ENCODE results near the gene ATP6V0D1.
A peak's percentile ranks its signal among the peaks of the same experiment; 100 is the strongest.
"Not testable (repeated sequence)": the region's sequence is repeated elsewhere in the genome, so short reads cannot be mapped to it uniquely, and the experiment has no call there.

ATP6V0D1 gene

DNA sequence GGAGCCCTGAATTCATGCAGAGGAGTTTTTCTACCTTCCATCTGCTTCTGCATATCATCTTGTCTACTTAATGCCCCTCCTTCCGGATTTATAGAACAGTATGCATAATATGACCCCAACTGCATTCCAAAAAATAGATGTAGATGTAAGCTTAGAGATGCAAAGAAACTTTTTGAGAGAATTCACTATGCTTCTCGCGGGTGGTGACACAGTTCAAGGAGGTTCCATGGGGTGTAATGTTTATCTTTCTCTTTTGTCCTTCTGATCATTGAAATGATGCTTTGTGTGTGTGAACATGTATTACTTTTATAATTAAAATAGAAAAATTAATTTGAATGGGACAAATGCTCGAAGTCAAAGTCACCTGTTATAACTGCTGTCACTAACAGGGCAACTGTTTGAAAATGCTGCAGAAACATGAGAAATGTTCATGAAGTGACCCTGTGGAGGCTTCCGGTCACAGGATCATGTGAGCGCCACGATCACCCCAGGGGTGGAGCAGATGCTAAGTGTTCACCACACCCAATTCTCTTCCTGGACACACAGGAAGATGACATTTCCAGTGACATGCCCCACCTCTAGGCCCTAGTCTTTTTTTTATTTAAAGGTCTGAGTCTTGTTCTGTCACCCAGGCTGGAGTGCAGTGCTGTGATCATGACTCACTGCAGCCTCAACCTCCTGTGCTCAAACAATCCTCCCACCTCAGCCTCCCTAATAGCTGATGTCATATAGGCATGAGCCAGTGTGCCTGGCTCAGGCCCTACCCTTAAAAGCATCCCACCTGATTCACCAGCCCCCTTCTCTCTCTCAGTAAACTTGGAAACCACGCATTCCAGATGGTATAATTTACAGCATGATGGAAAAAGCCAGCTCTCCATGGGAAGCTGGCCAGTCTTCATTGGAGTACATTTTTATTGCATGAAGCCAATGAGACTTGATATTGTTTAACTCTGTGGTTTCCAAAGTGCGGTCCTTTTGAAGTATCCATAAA lies 23.4 kb upstream of the ATP6V0D1 start:
- peak; percentile 70 to 77 for ATAC-seq

DNA sequence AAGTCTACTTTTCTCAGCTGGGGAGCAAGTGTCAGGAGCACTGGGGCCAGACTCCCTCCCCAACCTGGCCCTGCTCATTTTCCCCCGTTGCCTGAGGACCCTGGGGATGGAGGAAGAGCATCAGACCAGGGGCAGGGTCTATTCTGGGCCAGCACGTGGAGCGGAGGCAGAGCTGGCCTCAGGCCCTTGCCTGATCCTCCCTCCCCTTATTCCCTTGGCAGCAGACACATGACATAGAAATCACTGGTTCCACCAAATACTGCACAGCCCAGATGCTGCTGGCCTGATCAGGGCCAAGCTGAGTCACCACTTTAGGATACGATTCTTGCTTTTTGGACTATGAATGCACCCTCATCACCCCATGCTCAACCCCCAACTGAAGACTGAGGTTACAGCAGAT lies 18.1 kb upstream of the ATP6V0D1 start:
- no peak for ATAC-seq

DNA sequence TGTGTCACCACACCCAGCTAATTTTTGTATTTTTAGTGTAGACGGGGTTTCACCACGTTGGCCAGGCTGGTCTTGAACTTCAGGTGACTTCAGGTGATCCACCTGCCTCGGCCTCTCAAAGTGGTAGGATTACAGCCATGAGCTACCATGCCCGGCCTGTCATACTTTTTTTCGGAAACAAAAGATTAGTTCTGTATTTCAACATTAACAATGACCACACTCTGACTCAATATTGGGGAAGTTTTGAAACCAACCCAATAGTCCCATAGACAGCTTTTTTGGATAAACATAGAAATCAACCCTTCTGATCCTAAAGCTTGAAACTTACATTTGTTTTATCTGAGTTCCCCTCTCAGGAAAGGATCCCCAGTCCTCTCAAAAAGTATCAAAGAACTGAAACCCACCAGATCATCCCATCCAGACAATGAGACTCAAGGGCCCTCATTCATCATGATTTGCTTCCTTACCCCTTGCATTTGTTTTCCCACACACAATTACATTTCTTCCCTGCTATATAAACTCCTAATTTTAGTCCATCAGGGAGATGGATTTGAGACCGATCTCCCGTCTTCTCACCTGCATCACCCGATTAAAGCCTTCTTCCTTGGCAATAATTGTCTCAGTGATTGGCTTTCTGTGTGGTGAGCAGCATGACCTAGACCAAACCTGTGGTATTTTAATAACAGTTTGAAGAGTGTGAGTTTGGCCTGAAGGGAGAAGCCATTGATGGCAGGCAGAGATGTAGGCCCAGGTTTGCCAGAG lies 9.6 kb upstream of the ATP6V0D1 start:
- ATAC-seq, result no peak

DNA sequence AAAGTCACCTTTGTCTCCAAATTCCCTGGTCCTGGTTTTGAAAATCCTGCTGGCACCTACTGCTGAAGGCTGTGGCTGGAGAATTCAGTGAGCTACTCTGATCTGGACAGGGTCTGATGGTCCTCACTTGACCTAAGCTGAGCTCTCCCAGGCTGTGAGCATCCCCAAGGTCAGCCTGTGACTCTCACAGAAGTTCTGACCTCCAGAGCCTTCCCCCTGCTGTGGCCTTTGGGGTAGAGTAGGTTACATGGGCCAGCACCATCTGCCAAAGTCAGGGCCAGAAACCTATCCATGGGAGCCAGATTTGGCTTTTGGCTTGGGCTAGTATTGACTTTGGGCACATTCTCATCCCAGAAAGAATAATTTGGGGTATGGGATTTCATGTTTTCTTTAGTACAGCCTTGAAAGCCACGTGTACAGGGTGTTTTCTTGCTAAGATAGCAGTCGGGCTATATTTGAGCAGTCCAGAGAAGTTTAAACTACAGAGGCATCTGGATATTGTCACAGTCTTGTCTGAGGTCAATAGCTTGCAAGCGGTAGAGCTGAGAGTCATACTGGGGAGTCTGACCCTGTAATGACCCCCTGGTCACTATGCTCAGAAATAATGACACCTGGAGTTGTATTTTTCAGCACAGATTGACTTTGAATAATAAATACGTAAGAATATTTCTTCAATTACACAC lies 8.6 kb upstream of the ATP6V0D1 start:
- no peak for ATAC-seq

DNA sequence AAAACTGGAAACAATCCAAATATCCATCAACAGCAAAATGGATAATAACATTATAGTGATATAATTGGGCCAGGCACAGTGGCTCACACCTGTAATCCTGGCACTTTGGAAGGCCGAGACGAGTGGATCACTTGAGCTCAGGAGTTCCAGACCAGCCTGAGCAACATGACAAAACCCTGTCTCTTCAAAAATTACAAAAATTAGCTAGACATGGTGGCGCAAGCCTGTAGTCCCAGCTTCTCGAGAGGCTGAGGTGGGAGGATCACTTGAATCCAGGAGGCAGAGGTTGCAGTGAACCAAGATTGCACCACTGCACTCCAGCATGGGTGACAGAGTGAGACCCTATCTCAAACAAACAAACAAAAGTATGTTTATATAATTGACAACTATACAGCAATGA lies 6.6 kb upstream of the ATP6V0D1 start:
- ATAC-seq, result not testable (repeated sequence)

DNA sequence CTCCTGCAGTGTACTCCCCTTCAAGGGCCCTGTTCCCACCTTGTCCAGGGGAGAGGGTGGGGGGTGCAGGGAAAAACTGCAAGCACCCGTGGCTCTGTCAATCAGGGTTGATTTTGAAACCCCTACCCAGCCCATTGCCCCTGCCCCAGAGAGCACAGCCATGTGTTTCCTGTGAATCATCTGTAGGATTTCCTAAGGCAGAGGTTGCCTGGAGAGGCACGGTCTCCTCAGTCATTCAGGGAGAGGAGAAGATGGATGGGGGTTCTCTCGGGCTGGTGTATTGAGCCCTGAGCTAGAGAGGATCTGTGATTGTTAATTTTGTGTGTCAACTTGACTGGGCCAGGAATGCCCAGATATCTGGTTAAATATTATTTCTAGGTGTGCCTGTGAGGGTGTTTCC lies 5.8 kb upstream of the ATP6V0D1 start:
- ATAC-seq, result no peak

DNA sequence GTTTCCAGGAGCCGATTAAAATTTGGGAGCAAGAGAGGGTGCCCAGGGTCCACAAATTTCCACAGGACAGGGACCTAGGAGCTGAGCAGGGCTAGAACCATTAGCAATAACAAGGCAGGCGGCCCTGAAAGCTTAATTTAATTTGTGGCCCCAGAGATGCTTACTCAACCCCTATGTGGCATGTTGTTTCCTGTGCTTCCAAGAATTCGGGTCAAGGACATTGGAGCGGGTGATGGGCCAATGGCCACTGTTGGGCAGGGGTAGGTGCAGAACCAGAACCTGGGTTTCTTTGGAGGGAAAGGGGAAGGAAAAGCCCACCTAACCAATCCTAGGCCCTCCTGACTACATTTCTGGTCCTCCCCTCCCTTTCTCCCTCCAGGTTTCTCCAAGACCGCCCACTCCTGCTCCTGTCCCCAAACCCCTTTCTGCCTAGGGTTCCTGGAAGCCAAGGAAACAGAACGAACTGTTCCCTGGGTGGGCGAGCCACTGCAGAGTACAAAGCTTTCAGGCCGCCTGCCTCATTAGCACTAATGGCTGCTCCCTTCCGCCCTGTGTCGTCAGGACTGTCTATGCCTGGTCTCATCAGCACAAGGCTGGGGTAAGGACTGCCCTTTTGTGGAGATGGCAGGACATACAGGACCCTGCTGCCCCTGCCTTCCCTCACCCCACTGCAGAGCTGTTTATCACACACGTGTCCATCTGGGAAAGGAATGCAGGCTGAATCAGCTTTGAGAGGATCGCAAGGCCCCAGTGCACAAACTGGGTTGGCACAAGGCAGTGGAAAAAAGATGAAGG lies 3.0 kb upstream of the ATP6V0D1 start:
- ATAC-seq, result no peak

DNA sequence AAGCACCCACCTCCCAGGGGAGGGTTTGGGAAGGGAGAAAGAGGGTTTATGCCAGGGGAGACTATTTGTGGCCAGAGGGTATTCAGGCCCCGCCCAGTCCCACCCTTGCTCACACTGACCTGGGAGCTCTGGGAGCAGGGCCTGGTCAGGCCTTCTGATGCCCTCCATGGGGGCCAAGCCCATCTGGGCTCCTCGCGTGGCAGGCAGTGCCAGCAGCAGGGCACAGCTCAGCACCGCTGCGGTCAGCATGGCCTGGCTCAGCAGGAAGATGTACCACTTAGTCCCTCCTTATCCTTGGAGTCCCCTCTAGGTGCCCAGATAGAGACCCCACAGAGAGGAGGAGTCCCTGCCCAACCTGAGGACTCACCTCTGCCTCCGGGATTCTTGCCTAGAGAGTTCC lies 2.2 kb upstream of the ATP6V0D1 start, which contains the start of gene AGRP:
TSS of gene AGRP (minus strand) at position 398 of the 400 bp plus-strand sequence. CDS start at position 249, 149 bp downstream.
- ATAC-seq, result no peak

DNA sequence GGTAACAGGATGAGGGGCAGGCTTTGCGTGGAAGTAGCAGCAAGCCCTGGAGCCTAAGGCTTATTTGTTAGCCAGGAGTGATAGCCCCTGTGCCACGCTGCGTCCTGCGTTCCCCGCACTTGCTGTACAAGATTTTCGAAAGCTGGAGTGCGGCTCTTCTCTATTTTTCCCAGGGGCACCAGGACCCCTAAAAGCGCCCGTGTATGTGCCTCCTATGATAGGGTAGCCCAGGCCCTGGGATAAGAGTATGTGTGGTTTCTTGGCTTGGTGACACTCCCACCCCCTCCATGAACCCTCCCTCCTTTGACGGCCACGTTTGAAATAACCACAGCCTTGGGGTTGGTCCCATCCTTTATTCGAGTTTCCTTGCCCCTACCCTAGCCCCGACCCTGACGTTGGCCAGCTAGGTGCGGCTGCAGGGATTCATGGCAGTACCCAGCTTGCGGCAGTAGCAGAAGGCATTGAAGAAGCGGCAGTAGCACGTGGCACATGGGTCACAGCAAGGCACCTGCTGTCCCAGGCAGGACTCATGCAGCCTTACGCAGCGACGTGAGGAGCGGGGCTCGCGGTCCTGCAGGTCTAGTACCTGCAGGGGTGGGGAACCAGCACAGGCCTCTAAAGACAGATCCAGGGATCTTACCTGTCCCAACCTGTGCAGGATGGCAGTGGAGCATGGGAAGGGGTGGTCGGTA lies 1.4 kb upstream of the ATP6V0D1 start:
- ATAC-seq, result no peak

DNA sequence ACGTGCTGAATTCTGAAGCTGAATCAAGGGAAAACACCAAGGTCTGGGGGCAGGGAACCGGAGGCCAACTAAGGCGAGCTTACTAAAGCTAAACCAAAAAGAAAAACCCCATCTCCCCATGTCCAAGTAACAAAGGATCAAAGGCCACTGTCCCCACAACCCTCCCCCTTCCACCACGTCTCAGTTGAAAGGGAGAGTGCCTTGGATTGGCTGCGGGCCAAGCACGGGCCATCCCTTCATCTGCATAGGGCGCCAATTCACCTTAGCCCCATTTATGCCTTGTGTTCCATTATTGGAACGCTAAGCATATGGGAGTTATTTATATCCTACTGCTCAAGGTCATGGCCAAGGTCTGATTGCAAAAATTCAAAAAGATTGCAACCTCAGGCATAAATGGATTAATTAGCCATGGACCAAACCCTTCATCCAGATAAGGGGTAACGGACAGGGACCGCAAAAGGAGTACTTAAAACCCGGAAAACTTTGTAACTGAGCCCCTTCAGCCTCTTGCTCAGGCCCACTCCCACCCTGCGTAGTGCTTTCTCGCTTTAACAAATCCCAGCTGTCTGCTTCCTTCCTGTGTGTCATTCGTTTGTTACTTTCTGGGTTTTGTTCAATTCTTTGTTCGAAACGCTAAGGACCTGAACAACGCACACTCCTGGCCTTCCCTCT lies 740 bp upstream of the ATP6V0D1 start:
- peak; percentile 7 to 14 for ATAC-seq

DNA sequence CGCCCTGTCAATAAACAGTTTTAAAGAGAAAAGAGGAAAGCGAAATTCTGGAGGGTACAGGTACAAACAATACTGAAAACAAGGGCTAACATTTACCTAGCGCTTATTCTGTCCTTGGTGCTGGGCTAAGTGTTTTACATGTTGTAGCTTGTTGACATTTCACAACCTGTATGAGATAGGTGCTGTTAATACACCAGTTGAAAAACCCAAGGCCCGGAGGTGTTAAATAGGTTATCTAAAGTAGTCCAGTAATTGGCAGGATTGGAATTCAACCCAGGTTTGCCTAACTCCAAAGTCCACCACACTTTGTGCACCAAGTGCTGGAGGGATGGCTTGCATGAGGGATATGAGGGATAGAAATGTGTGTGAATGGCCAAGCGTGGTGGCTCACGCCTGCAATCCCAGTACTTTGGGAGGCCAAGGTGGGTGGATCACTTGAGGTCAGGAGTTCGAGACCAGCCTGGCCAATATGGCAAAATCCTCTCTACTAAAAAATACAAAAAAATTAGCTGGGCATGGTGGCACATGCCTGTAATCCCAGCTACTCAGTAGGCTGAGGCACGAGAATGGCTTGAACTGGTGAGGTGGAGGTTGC lies 2.9 kb downstream of the ATP6V0D1 start:
- ATAC-seq, result no peak

DNA sequence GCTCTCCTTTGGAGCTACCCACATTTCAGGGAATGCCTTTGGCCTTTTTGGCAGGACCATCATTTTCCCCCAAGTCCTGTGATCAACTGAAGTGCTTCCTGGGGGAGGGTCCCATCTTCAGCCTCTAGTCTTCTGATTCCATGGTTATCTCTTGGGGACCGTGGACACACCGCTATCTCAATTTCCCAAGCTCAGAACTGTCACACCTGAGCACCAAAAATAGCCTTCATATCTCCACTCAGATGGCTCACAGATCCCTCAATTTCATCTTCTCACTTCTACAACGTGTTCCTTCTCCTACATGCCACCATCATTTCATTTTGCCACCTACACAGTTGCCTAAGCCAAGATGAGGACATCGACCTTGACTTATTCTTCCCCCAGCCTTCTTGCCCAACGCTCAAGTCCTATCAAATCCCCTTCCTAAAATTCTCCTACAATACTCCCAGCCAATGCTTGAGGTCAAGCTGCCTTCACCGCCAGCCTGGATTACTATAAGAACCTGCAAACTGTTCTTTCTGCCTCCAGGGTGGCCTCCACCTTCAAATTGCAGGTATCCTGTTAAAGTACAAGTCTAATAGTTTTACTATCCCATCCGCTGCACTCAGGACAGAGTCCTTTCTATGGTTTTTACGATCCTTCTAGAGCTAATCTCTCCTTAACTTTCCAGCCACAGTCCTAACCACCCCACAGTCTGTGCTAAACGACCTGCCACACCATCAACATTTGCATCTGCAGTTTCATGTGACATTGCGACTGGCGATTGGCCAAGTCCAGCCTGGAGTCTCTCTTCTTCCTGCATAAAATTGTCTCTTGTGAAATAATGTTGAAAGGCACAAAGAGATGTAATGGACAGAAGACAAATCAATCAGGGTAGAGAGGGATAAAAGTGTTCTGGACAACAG lies 6.2 kb downstream of the ATP6V0D1 start:
- no peak for ATAC-seq

DNA sequence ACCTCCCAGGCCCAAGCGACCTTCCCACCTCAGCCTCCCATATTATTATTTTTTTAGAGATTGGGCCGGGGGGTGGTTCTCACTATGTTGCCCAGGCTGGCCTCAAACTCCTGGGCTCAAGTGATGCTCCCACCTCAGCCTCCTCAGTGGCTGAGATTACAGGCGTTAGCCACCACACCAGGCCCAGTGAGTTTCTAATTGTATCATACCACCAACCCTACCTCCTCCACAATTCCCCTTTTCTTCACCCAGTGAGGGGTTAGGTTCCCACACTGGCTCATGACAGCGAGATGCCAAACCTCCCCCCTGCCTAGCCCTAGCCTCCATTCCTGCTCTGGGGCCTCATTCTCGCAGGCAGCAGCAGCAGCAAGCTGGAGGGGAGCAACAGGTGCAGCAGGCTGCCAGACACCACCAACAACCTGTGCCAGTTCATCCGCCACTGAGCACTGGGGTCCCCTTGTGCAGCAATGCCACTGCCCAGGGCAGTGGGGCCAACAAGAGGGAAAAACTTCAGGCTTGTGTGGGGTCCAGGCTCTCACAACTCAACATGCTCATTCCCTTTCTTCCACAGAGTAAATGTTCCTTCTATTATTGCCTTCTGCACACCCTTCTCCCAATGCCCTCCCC lies 9.1 kb downstream of the ATP6V0D1 start:
- ATAC-seq, result no peak

DNA sequence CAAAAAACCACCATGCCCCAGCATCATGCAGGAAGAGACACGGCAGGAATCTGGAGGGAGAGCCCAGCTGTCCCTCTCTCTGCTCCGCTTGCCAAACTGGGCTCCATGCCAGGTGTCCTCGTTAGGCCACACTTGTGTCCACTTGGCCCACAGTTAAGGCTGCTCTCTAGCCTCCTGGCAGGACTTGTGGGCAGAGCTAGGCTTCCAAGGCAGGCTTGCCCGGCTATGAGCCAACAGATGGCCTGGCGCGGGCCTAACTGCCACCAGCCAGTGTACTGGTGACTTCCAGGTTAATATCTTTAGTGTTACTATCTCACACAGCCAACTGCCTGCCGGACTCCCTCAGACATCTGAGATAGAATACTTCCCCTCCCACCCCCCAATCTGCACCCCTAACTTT lies 10.6 kb downstream of the ATP6V0D1 start:
- no peak for ATAC-seq

DNA sequence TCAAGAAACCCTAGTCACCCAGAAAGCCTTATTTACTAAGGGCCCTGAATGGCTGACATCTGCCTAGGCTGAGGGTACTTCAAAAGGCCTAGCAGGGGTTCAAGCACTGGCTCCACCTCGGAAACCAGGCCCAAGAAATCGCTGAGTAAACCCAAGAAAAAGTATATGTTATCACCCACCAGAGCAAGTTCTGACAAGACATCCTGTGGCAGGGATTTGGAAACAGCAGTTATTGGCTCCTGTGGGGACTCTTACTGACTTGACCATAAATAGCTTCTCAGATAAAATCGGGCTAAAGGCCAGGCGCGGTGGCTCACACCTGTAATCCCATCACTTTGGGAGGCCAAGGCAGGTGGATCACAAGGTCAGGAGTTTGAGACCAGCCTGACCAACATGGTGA lies 12.2 kb downstream of the ATP6V0D1 start:
- ATAC-seq, result no peak

DNA sequence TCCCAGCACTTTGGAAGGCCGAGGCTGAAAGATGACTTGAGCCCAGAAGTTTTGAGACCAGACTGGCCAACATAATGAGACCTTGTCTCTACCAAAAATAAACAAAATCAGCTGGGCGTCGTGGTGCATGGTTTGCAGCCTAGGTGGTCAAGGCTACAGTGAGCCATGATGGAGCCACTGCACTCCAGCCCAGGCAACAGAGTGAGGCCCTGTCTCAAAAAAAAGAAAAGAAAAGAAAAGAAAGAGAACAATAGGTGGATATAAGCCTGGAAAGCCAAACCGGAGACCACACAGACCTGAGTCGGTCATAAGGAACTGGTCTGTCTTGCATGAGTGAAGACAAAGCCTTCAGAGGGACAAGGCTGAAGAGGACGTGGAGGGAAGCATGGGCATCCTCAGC lies 14.4 kb downstream of the ATP6V0D1 start:
- no peak for ATAC-seq

DNA sequence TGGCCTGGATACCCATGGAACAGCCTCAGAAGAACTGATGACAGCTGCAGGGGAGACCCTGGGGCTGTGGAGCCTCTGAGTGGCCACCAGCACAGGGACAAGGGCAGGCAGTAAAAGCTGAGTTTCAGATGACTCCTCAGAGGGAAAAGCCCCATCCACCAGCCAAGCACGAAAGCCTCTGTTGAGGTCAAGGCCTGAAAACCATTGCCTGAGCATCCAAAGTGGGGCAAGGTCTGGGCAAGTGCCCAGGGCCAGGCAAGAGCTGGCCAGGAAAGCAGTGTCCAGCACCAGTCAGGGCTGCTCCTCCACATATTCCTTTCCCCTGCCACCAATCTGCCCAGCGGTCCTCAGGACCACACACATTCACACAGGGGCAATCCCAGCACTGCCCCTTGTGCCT lies 16.4 kb downstream of the ATP6V0D1 start:
- no peak for ATAC-seq

DNA sequence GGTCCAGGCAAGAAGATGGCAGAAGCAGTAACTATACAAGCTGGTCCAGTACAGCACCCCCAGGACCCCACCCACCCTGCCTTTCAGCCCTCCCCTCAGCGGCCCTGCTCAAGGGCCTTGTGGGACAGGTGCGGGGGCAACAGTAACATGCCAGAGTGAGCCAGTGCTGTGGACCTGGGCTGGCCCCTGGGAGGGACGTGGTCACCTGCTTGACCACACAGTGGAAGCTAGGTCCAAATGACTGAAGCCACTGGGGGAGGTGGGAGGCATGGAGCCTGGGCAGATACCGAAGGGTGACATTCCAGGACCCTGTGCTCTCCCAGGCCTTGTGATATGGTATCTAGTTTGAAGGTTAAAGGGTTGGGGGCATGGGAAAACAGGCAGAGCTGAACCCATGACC lies 17.3 kb downstream of the ATP6V0D1 start:
- ATAC-seq, result no peak

DNA sequence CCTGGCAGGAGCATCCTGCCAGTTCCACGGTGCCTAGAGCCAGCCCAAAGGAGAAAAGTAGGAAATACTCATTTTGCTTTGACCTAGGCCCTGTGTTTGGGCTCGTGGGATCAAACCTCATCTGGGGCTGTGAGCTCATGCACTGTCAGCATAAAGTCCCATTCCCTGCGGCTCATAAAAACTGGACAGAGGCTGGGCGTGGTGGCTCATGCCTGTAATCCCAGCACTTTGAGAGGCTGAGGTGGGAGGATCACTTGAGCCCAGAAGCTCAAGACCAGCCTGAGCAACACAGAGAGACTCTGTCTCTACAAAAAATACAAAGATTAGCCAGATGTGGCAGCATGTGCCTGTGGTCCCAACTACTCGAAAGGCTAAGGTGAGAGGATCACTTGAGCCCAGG lies 17.9 kb downstream of the ATP6V0D1 start:
- ATAC-seq, result no peak
